ENCODE measurements around the gene FKBP5. TPM values are rescaled to one million over a fixed set of nuclear protein-coding genes. Genes with fewer than 3 reads are reported as not detected.
A peak's percentile ranks its signal among the peaks of the same experiment; 100 is the strongest.

The FKBP5 gene
- total and polyA plus RNA-seq, 2 donors from 2014 or later: 45.6 to 267 TPM

DNA sequence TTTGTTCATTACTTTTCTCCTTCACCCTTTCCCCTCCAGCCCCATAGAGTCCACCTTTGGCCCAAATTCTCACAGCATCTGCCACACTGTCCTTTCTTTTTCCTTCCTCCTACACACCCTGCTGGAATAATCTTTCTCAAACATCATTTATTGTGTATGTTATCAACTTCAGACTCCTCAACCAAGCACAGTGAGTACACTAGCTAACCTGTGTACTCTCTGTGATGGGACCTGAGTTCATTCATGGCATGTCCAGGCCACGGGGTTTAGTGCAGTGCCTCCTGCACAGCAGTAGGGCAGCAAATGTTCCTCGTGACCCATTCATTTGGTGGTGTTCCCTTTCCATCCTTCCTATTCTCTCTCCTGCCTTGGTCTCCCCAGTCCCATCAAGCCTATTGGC is 41.0 kb upstream of the FKBP5 start:
- H3K9me3 ChIP-seq (ENCODE audit: control insufficient read depth in 2 of 3, insufficient read depth in 1 of 3, low read length in 3 of 3): no peaks in the 10 kb centered on the region
- intact Hi-C loops (cut with DNase I): loop anchor here (5.0 kb wide), 1 partner anchor 42 kb away; the partner anchor contains the start of gene FKBP5
- H3K4me1 ChIP-seq (ENCODE audit: control insufficient read depth in 2 of 3, insufficient read depth in 2 of 3, low read depth in 1 of 3, low read length in 3 of 3): peaks cover 0 to 55% (median 55%) of the 10 kb centered on the region in 3 donors
- no peaks in the 10 kb centered on the region for H3K27me3 ChIP-seq (ENCODE audit: control insufficient read depth, insufficient read depth, low read length)
- TF ChIP-seq CTCF (IDR thresholded peaks at IDR 0.05; ENCODE audit: borderline replicate concordance, extremely low read depth, insufficient read depth): no peak
- FAIRE-seq (no peak), DNase-seq (no peak)
- no peak overlapping the region for H3K4me3 ChIP-seq (ENCODE audit: low read length in 3 of 3)
- peak overlapping the region in 1 of 2 donors; percentile 52 for H3K27ac ChIP-seq (ENCODE audit: low read depth in 2 of 2, low read length in 2 of 2)
- H3K9ac ChIP-seq (ENCODE audit: low read length in 3 of 3): no peak overlapping the region
- H3K36me3 ChIP-seq (ENCODE audit: control insufficient read depth in 2 of 3, insufficient read depth in 3 of 3, low read length in 3 of 3): no peaks in the 10 kb centered on the region

DNA sequence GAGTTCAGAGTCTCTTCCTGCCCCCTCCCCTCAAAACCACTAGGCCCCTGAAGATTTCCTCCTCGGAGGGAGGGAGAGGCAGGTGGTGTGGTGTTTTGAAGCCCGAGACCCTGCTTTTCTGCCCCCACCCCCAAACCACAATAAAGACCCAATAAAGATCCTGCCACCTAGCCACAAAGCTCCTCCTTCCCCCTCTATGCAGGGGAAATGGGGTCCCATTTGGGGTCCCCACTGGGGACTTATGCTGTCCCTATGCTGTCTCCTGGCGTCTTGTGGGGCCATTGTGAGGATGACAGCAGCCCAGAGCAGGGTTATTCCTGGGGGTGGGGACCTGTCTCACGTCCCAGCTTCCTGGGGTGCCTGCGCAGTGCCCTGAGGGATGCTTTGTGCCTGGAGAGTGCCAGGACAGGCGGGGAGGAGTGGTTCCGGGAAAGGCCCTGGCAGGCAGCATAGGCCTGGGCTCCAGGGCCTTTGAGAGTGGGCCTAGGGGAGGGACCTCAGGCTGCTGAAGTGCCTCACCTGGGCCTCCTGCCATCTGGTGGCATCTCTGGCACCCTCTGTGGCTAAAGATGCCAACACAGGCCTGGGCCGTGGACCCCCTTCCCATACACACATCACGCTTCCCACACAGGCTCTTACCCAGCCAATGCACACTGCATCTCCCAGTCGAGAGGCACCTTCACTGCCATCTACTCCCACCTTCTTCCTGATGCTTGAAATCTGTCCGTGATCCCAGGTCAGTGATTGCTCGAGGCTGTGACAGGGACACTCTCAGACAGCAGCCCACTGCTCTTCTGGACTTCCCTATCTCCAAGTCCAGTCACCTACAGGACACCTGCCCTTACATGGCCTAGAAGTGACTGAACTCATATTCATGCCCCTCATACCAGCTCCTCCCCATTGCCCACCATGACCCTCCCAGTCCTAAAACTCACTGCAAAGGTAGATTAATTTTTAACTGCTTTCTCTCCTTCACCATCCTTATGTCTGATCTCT is 40.3 kb upstream of the FKBP5 start:
- Histone ChIP-seq H3K9ac (ENCODE audit: low read length in 3 of 3) (peak overlapping the region in 2 of 3 donors; percentile 71 to 80), H3K27me3 (ENCODE audit: control insufficient read depth, insufficient read depth, low read length) (no peaks in the 10 kb centered on the region), H3K4me3 (ENCODE audit: low read length in 3 of 3) (peak overlapping the region in 2 of 3 donors; percentile 57 to 66), H3K4me1 (ENCODE audit: control insufficient read depth in 2 of 3, insufficient read depth in 2 of 3, low read depth in 1 of 3, low read length in 3 of 3) (peaks cover 0 to 55% (median 55%) of the 10 kb centered on the region in 3 donors), H3K36me3 (ENCODE audit: control insufficient read depth in 2 of 3, insufficient read depth in 3 of 3, low read length in 3 of 3) (no peaks in the 10 kb centered on the region), H3K27ac (ENCODE audit: low read depth in 2 of 2, low read length in 2 of 2) (peak overlapping the region; percentile 97 to 99), H3K9me3 (ENCODE audit: control insufficient read depth in 2 of 3, insufficient read depth in 1 of 3, low read length in 3 of 3) (no peaks in the 10 kb centered on the region)
- intact Hi-C loops (cut with DNase I): loop anchor here (5.0 kb wide), 1 partner anchor 42 kb away; the partner anchor contains the start of gene FKBP5
- FAIRE-seq: no peak
- no peak for TF ChIP-seq CTCF (IDR thresholded peaks at IDR 0.05; ENCODE audit: borderline replicate concordance, extremely low read depth, insufficient read depth)
- peak in 1 of 5 donors; percentile 84 for DNase-seq

DNA sequence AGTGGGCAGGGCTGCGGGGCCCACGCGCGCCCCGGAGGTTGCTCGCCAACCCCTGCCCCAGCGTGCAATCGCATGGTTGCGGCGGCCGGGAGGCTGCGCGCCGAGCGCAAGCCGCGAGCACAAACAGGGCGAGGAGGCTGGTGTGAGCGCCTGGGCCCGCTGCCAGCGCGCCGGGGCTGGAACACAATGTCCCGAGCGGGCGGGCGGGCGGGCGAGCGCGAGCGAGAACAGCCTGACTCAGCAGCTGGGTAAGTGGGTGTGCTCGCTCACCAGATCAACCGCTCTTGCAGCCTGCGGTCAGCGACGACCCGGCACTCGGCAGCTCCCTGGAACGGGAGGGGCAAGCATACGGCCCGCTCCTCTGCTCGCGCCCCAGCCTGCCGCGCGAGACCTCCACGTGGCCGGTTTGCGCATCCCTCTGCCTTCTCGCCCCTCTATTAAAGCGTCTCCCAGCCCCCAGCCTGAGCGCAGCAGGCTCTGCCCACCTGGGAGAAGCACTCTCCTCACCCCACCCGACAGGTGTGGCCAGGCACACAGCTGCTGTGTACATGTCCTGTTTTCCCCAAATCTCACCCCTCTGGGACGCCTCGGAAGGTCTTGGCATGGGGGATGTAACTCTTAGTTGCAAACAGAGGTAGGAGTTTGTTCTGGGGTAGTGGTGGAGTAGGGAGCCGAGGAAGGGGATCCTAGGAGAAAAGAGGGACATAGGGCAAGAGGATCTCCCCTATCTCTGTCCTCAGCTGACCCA is 39.4 kb upstream of the FKBP5 start:
- no peak for TF ChIP-seq CTCF (IDR thresholded peaks at IDR 0.05; ENCODE audit: borderline replicate concordance, extremely low read depth, insufficient read depth)
- Histone ChIP-seq H3K4me3 (ENCODE audit: low read length in 3 of 3) (peak overlapping the region; percentile 52 to 66 (median 57)), H3K4me1 (ENCODE audit: control insufficient read depth in 2 of 3, insufficient read depth in 2 of 3, low read depth in 1 of 3, low read length in 3 of 3) (peaks cover 0 to 57% (median 51%) of the 10 kb centered on the region in 3 donors), H3K27ac (ENCODE audit: low read depth in 2 of 2, low read length in 2 of 2) (peak overlapping the region; percentile 97 to 99), H3K9ac (ENCODE audit: low read length in 3 of 3) (peak overlapping the region; percentile 27 to 81 (median 71)), H3K27me3 (ENCODE audit: control insufficient read depth, insufficient read depth, low read length) (no peaks in the 10 kb centered on the region), H3K36me3 (ENCODE audit: control insufficient read depth in 2 of 3, insufficient read depth in 3 of 3, low read length in 3 of 3) (no peaks in the 10 kb centered on the region), H3K9me3 (ENCODE audit: control insufficient read depth in 2 of 3, insufficient read depth in 1 of 3, low read length in 3 of 3) (no peaks in the 10 kb centered on the region)
- DNase-seq: peak; percentile 82 to 99 (median 91)
- intact Hi-C loops (cut with DNase I): loop anchor here (5.0 kb wide), 1 partner anchor 41 kb away; the partner anchor contains the start of gene FKBP5
- no peak for FAIRE-seq

All from kidney (tissue), 14 donors.